HEK293T (cell line): ENCODE data around the gene LCK.
"Not testable (repeated sequence)": the region's sequence is repeated elsewhere in the genome, so short reads cannot be mapped to it uniquely, and the experiment has no call there.

Experiments used
- BHLHE40 ChIP-seq: fragments of 450-650 bp; IDR thresholded peaks from 2 replicates; pipeline ENCODE4 v1.6.1; 2016; ENCODE audit warnings: mild to moderate bottlenecking, moderate library complexity, borderline replicate concordance
- HDGF ChIP-seq: fragments of 450-650 bp; IDR thresholded peaks from 2 replicates; pipeline ENCODE4 v1.6.1; 2017; ENCODE audit warnings: antibody characterized with exemption, borderline replicate concordance
- NFRKB ChIP-seq: fragments of 450-650 bp; IDR thresholded peaks from 2 replicates; pipeline ENCODE4 v1.6.1; 2016; ENCODE audit warnings: mild to moderate bottlenecking, moderate library complexity
- PKNOX1 ChIP-seq: fragments of 450-650 bp; IDR thresholded peaks from 2 replicates; pipeline ENCODE4 v1.6.1; 2016
- SP1 ChIP-seq: fragments of 450-650 bp; IDR thresholded peaks from 2 replicates; pipeline ENCODE4 v1.6.1; 2017

- not testable (repeated sequence) for TF ChIP-seq NFRKB, BHLHE40, HDGF, SP1, PKNOX1
Measured at GRCh38 chr1:32284777-32285176, 33.7 kb downstream of the LCK start.
